HEK293 (cell line): Measurements from ENCODE around the gene ANKRD40.
A peak's percentile ranks its signal among the peaks of the same experiment; 100 is the strongest.

Source experiments
- FEZF1 ChIP-seq: fragments of 450-650 bp; formaldehyde crosslinking; IDR thresholded peaks from 2 replicates; pipeline ENCODE4 v1.5.1; 2016; ENCODE audit warnings: missing biosample characterization, missing genetic modification characterization
- GLI2 ChIP-seq: fragments of 450-650 bp; formaldehyde crosslinking; IDR thresholded peaks from 2 replicates; pipeline ENCODE4; 2017; ENCODE audit warnings: missing biosample characterization, missing genetic modification characterization, low read depth, borderline replicate concordance
- MYNN ChIP-seq: fragments of 450-650 bp; formaldehyde crosslinking; IDR thresholded peaks from 2 replicates; pipeline ENCODE4 v1.5.1; 2016; ENCODE audit warnings: missing biosample characterization, missing genetic modification characterization, borderline replicate concordance
- SCRT2 ChIP-seq: fragments of 450-650 bp; formaldehyde crosslinking; IDR thresholded peaks from 2 replicates; pipeline ENCODE4 v1.5.1; 2016; ENCODE audit warnings: missing biosample characterization, missing genetic modification characterization
- ZIC2 ChIP-seq: fragments of 450-650 bp; formaldehyde crosslinking; IDR thresholded peaks from 2 replicates; pipeline ENCODE4 v1.5.1; 2016; ENCODE audit warnings: missing biosample characterization, missing genetic modification characterization
- ZNF132 ChIP-seq: fragments of 450-650 bp; formaldehyde crosslinking; IDR thresholded peaks from 2 replicates; pipeline ENCODE4 v1.5.1; 2017; ENCODE audit warnings: missing biosample characterization, missing genetic modification characterization, borderline replicate concordance
- ZNF184 ChIP-seq: fragments of 450-650 bp; IDR thresholded peaks from 2 replicates; pipeline ENCODE4 v1.5.1; 2018; ENCODE audit warnings: missing biosample characterization, mild to moderate bottlenecking, missing genetic modification characterization
- ZNF266 ChIP-seq: fragments of 450-650 bp; formaldehyde crosslinking; IDR thresholded peaks from 2 replicates; pipeline ENCODE4 v1.5.1; 2016; ENCODE audit warnings: missing biosample characterization, missing genetic modification characterization, low read depth
- ZNF292 ChIP-seq: fragments of 450-650 bp; formaldehyde crosslinking; IDR thresholded peaks from 2 replicates; pipeline ENCODE4 v1.5.1; 2016; ENCODE audit warnings: low read depth, missing biosample characterization, missing genetic modification characterization, borderline replicate concordance
- ZNF350 ChIP-seq: fragments of 450-650 bp; formaldehyde crosslinking; IDR thresholded peaks from 2 replicates; pipeline ENCODE4 v1.5.0; 2017; ENCODE audit warnings: missing biosample characterization, mild to moderate bottlenecking, missing genetic modification characterization
- ZNF391 ChIP-seq: fragments of 450-650 bp; formaldehyde crosslinking; IDR thresholded peaks from 2 replicates; pipeline ENCODE4 v1.5.1; 2016; ENCODE audit warnings: low read depth, missing biosample characterization, missing genetic modification characterization, borderline replicate concordance
- ZNF404 ChIP-seq: fragments of 450-650 bp; formaldehyde crosslinking; IDR thresholded peaks from 2 replicates; pipeline ENCODE4 v1.5.1; 2017; ENCODE audit warnings: missing biosample characterization, missing genetic modification characterization
- ZNF514 ChIP-seq: fragments of 450-650 bp; formaldehyde crosslinking; IDR thresholded peaks from 2 replicates; pipeline ENCODE4 v1.5.1; 2016; ENCODE audit warnings: missing biosample characterization, missing genetic modification characterization
- ZNF529 ChIP-seq: fragments of 450-650 bp; formaldehyde crosslinking; IDR thresholded peaks from 2 replicates; pipeline ENCODE4 v1.5.1; 2017; ENCODE audit warnings: missing genetic modification characterization, missing biosample characterization; ENCODE audit not compliant: insufficient replicate concordance
- ZNF561 ChIP-seq: fragments of 450-650 bp; IDR thresholded peaks from 2 replicates; pipeline ENCODE4 v1.5.1; 2018; ENCODE audit warnings: missing biosample characterization, missing genetic modification characterization, borderline replicate concordance
- ZNF600 ChIP-seq: fragments of 450-650 bp; formaldehyde crosslinking; IDR thresholded peaks from 2 replicates; pipeline ENCODE4 v1.5.1; 2016; ENCODE audit warnings: missing biosample characterization, missing genetic modification characterization
- ZNF621 ChIP-seq: fragments of 450-650 bp; formaldehyde crosslinking; IDR thresholded peaks from 2 replicates; pipeline ENCODE4 v1.5.1; 2017; ENCODE audit warnings: missing biosample characterization, missing genetic modification characterization
- ZNF660 ChIP-seq: fragments of 450-650 bp; IDR thresholded peaks from 2 replicates; pipeline ENCODE4 v1.5.1; 2018; ENCODE audit warnings: missing biosample characterization, mild to moderate bottlenecking, missing genetic modification characterization
- ZSCAN30 ChIP-seq: fragments of 450-650 bp; IDR thresholded peaks from 2 replicates; pipeline ENCODE4 v1.5.1; 2018; ENCODE audit warnings: missing biosample characterization, mild to moderate bottlenecking, missing genetic modification characterization, moderate library complexity
- TF ChIP-seq, protein P1 (sequence below): fragments of 450-650 bp; formaldehyde crosslinking; IDR thresholded peaks from 2 replicates; pipeline ENCODE4 v1.5.1; 2017; ENCODE audit warnings: missing biosample characterization, missing genetic modification characterization
- TF ChIP-seq, protein P2 (sequence below): fragments of 450-650 bp; formaldehyde crosslinking; IDR thresholded peaks from 2 replicates; pipeline ENCODE4 v1.5.1; 2016; ENCODE audit warnings: missing biosample characterization, missing genetic modification characterization
- TF ChIP-seq, protein P3 (sequence below): fragments of 450-650 bp; formaldehyde crosslinking; IDR thresholded peaks from 2 replicates; pipeline ENCODE4 v1.5.1; 2016; ENCODE audit warnings: missing biosample characterization, missing genetic modification characterization
- TF ChIP-seq, protein P4 (sequence below): fragments of 450-650 bp; formaldehyde crosslinking; IDR thresholded peaks from 2 replicates; pipeline ENCODE4 v1.5.1; 2017; ENCODE audit warnings: missing biosample characterization, missing genetic modification characterization
- TF ChIP-seq, protein P5 (sequence below): fragments of 450-650 bp; formaldehyde crosslinking; IDR thresholded peaks from 2 replicates; pipeline ENCODE4 v1.5.1; 2017; ENCODE audit warnings: missing biosample characterization, missing genetic modification characterization
- TF ChIP-seq, protein P6 (sequence below): fragments of 450-650 bp; formaldehyde crosslinking; IDR thresholded peaks from 2 replicates; pipeline ENCODE4 v1.5.1; 2016; ENCODE audit warnings: missing biosample characterization, missing genetic modification characterization
- TF ChIP-seq, protein P7 (sequence below): fragments of 450-650 bp; formaldehyde crosslinking; IDR thresholded peaks from 2 replicates; pipeline ENCODE4 v1.5.1; 2016; ENCODE audit warnings: missing biosample characterization, missing genetic modification characterization, borderline replicate concordance

The ANKRD40 gene

DNA sequence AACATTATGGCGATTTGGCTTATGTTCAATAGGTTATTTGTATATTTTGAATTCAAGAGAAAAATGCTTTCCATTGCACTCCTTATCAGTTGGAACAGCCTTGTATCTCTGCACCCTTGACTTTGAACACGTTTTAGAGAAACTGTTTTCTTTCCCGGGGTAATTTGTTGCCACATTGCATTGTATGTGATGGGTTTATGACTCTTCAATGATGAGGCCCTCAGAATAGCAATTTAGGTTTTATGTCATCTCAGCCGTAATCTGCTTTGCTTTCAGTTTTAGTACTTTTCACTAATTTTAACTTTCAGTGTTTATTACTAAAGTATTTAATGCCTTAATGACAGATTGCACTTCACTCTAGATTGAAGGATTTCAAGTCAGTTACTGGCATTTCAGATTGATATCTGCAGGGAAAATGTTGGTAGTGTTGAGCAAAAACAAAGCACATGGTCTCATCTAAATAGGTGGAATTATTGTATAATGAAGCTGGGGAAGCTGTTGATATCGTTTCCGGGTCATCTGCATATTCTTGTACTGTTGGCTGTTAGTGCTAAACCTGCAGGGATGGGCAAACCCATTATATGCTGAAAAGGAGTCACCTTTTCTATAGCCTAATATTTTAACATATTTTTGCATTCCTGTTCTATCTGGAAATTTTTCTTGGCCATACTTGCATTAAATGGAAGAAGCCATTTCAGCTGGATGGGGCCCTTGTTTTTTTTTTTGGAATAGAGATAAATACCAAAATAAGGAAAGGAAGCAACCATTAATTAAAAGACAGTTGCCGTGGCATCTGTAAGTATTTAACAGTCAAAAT is 13.7 kb upstream of the ANKRD40 start (continued):
- TF ChIP-seq, protein P1, sequence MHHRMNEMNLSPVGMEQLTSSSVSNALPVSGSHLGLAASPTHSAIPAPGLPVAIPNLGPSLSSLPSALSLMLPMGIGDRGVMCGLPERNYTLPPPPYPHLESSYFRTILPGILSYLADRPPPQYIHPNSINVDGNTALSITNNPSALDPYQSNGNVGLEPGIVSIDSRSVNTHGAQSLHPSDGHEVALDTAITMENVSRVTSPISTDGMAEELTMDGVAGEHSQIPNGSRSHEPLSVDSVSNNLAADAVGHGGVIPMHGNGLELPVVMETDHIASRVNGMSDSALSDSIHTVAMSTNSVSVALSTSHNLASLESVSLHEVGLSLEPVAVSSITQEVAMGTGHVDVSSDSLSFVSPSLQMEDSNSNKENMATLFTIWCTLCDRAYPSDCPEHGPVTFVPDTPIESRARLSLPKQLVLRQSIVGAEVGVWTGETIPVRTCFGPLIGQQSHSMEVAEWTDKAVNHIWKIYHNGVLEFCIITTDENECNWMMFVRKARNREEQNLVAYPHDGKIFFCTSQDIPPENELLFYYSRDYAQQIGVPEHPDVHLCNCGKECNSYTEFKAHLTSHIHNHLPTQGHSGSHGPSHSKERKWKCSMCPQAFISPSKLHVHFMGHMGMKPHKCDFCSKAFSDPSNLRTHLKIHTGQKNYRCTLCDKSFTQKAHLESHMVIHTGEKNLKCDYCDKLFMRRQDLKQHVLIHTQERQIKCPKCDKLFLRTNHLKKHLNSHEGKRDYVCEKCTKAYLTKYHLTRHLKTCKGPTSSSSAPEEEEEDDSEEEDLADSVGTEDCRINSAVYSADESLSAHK = peak; percentile 90
- no peak for TF ChIP-seq ZNF350 (tag by site-specific recombination)
- TF ChIP-seq, protein P2, sequence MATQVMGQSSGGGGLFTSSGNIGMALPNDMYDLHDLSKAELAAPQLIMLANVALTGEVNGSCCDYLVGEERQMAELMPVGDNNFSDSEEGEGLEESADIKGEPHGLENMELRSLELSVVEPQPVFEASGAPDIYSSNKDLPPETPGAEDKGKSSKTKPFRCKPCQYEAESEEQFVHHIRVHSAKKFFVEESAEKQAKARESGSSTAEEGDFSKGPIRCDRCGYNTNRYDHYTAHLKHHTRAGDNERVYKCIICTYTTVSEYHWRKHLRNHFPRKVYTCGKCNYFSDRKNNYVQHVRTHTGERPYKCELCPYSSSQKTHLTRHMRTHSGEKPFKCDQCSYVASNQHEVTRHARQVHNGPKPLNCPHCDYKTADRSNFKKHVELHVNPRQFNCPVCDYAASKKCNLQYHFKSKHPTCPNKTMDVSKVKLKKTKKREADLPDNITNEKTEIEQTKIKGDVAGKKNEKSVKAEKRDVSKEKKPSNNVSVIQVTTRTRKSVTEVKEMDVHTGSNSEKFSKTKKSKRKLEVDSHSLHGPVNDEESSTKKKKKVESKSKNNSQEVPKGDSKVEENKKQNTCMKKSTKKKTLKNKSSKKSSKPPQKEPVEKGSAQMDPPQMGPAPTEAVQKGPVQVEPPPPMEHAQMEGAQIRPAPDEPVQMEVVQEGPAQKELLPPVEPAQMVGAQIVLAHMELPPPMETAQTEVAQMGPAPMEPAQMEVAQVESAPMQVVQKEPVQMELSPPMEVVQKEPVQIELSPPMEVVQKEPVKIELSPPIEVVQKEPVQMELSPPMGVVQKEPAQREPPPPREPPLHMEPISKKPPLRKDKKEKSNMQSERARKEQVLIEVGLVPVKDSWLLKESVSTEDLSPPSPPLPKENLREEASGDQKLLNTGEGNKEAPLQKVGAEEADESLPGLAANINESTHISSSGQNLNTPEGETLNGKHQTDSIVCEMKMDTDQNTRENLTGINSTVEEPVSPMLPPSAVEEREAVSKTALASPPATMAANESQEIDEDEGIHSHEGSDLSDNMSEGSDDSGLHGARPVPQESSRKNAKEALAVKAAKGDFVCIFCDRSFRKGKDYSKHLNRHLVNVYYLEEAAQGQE (tag by site-specific recombination) = no peak
- TF ChIP-seq SCRT2 (tag by site-specific recombination) = peak; percentile 93
- no peak for TF ChIP-seq ZNF292 (tag by site-specific recombination)
- TF ChIP-seq ZNF600 (tag by site-specific recombination) = no peak
- TF ChIP-seq, protein P3, sequence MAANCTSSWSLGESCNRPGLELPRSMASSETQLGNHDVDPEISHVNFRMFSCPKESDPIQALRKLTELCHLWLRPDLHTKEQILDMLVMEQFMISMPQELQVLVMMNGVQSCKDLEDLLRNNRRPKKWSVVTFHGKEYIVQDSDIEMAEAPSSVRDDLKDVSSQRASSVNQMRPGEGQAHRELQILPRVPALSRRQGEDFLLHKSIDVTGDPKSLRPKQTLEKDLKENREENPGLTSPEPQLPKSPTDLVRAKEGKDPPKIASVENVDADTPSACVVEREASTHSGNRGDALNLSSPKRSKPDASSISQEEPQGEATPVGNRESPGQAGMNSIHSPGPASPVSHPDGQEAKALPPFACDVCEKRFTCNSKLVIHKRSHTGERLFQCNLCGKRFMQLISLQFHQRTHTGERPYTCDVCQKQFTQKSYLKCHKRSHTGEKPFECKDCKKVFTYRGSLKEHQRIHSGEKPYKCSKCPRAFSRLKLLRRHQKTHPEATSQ = no peak
- no peak for TF ChIP-seq ZNF404 (tag by site-specific recombination)
- no peak for TF ChIP-seq ZNF561
- no peak for TF ChIP-seq ZNF621
- no peak for TF ChIP-seq ZNF132 (tag by site-specific recombination)
- TF ChIP-seq ZNF660 (tag by site-specific recombination) = no peak
- TF ChIP-seq GLI2 (tag by site-specific recombination) = no peak
- TF ChIP-seq ZNF529 (tag by site-specific recombination) = no peak
- no peak for TF ChIP-seq ZNF391 (tag by site-specific recombination)
- TF ChIP-seq, protein P4, sequence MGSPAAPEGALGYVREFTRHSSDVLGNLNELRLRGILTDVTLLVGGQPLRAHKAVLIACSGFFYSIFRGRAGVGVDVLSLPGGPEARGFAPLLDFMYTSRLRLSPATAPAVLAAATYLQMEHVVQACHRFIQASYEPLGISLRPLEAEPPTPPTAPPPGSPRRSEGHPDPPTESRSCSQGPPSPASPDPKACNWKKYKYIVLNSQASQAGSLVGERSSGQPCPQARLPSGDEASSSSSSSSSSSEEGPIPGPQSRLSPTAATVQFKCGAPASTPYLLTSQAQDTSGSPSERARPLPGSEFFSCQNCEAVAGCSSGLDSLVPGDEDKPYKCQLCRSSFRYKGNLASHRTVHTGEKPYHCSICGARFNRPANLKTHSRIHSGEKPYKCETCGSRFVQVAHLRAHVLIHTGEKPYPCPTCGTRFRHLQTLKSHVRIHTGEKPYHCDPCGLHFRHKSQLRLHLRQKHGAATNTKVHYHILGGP (tag by site-specific recombination) = no peak
- peak; percentile 38; the same call in 1 of the 2 replicates for TF ChIP-seq ZNF266 (tag by site-specific recombination)
- TF ChIP-seq ZNF184 (tag by site-specific recombination) = no peak
- TF ChIP-seq, protein P5, sequence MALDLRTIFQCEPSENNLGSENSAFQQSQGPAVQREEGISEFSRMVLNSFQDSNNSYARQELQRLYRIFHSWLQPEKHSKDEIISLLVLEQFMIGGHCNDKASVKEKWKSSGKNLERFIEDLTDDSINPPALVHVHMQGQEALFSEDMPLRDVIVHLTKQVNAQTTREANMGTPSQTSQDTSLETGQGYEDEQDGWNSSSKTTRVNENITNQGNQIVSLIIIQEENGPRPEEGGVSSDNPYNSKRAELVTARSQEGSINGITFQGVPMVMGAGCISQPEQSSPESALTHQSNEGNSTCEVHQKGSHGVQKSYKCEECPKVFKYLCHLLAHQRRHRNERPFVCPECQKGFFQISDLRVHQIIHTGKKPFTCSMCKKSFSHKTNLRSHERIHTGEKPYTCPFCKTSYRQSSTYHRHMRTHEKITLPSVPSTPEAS = no peak
- no peak for TF ChIP-seq MYNN (tag by site-specific recombination)
- peak; percentile 83 for TF ChIP-seq ZSCAN30 (tag by site-specific recombination)
- TF ChIP-seq ZIC2 (tag by site-specific recombination) = no peak
- peak; percentile 66 for TF ChIP-seq FEZF1 (tag by site-specific recombination)
- TF ChIP-seq, protein P6, sequence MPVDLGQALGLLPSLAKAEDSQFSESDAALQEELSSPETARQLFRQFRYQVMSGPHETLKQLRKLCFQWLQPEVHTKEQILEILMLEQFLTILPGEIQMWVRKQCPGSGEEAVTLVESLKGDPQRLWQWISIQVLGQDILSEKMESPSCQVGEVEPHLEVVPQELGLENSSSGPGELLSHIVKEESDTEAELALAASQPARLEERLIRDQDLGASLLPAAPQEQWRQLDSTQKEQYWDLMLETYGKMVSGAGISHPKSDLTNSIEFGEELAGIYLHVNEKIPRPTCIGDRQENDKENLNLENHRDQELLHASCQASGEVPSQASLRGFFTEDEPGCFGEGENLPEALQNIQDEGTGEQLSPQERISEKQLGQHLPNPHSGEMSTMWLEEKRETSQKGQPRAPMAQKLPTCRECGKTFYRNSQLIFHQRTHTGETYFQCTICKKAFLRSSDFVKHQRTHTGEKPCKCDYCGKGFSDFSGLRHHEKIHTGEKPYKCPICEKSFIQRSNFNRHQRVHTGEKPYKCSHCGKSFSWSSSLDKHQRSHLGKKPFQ (tag by site-specific recombination) = 0 out of 2 replicates have a peak, but pooled peaks have one; percentile 37
- TF ChIP-seq, protein P7, sequence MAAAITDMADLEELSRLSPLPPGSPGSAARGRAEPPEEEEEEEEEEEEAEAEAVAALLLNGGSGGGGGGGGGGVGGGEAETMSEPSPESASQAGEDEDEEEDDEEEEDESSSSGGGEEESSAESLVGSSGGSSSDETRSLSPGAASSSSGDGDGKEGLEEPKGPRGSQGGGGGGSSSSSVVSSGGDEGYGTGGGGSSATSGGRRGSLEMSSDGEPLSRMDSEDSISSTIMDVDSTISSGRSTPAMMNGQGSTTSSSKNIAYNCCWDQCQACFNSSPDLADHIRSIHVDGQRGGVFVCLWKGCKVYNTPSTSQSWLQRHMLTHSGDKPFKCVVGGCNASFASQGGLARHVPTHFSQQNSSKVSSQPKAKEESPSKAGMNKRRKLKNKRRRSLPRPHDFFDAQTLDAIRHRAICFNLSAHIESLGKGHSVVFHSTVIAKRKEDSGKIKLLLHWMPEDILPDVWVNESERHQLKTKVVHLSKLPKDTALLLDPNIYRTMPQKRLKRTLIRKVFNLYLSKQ (tag by site-specific recombination) = no peak
- TF ChIP-seq ZNF514 = no peak
